ENCODE data around the gene GABRA6.

- TF ChIP-seq, protein P1, sequence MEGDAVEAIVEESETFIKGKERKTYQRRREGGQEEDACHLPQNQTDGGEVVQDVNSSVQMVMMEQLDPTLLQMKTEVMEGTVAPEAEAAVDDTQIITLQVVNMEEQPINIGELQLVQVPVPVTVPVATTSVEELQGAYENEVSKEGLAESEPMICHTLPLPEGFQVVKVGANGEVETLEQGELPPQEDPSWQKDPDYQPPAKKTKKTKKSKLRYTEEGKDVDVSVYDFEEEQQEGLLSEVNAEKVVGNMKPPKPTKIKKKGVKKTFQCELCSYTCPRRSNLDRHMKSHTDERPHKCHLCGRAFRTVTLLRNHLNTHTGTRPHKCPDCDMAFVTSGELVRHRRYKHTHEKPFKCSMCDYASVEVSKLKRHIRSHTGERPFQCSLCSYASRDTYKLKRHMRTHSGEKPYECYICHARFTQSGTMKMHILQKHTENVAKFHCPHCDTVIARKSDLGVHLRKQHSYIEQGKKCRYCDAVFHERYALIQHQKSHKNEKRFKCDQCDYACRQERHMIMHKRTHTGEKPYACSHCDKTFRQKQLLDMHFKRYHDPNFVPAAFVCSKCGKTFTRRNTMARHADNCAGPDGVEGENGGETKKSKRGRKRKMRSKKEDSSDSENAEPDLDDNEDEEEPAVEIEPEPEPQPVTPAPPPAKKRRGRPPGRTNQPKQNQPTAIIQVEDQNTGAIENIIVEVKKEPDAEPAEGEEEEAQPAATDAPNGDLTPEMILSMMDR (IDR thresholded peaks at IDR 0.05; ENCODE audit: low read length): no peak
- no peak for TF ChIP-seq EZH2 (optimal IDR thresholded peaks at IDR 0.05; ENCODE audit: low read depth, low read length)
These were observed 18.0 kb downstream of the GABRA6 start for GRCh38 chr5:161703528-161703927.

Measured in MM.1S (cell line).